ENCODE measurements around the gene GDPD5.

Gene GDPD5

DNA sequence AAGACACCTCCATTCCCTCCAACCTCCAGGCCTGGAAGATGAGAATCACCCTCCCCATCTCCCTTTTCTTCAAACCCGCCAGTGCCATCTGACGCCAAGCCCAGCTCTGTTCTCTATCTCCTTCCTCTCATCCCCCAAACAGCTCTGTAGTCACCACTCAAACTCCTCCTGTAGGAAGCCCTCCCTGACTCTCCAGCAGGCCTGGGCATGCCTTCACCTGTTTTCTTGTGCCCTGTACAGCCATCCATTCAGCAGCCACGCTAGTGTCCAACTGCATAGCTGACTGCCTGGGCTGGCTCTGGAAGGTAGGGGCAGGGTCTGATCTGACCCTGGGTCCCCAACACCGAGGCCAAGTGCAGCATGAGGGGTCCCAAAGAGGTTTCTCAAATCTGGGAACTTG lies 25.0 kb downstream of the GDPD5 start:
- no peak for DNase-seq (ENCODE audit: low read depth)
- no peak overlapping the region for H3K4me3 ChIP-seq (ENCODE audit: control insufficient read depth, low read depth, low read length)
- TF ChIP-seq CTCF (IDR thresholded peaks at IDR 0.05; ENCODE audit: control insufficient read depth, insufficient read depth, low read depth, low read length, missing control alignments) = no peak

- H3K4me3 ChIP-seq (ENCODE audit: control insufficient read depth, low read depth, low read length) = no peak overlapping the region
- no peak for TF ChIP-seq CTCF (IDR thresholded peaks at IDR 0.05; ENCODE audit: control insufficient read depth, insufficient read depth, low read depth, low read length, missing control alignments)
- peak; percentile 95 for DNase-seq (ENCODE audit: low read depth)
Measured at GRCh38 chr11:75499423-75500190, 26.1 kb downstream of the GDPD5 start.

DNA sequence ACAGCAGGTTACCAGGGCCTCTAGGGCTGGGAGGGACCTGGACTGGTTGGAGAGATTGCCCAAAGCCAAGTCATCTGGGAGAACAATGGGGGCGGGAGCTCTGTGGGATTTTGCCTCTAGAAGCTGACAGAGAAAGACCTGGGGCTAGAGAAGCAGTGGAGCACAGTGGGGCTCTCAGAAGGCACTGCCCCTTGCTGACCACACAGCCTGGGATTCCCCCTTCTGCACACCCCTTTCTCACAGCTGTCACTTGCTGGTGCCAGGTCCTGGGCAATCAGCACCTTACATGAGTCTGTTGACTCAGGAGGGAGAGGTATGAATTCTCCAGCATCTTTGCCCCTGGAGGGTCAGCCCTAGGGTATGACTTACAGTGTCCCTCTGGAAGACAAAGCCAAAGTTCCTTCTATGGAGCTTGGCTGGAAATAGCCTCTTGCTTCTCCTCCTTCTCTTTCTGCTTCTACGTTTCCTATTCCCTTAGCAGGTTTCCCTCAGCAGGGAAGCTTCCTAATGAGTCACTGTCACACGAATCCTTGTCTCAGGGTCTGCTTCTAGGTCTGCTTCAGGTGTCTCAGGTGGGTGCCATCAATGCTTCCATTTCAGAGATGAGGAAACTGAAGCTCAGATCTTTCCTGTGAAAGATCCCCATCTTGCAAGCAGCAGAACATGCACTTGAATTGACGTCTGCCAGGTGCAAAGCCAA lies 27.0 kb downstream of the GDPD5 start:
- H3K4me3 ChIP-seq (ENCODE audit: control insufficient read depth, low read depth, low read length) = no peak overlapping the region
- TF ChIP-seq CTCF (IDR thresholded peaks at IDR 0.05; ENCODE audit: control insufficient read depth, insufficient read depth, low read depth, low read length, missing control alignments) = no peak
- no peak for DNase-seq (ENCODE audit: low read depth)

- no peak overlapping the region for H3K4me3 ChIP-seq (ENCODE audit: control insufficient read depth, low read depth, low read length)
- DNase-seq (ENCODE audit: low read depth) = no peak
- no peak for TF ChIP-seq CTCF (IDR thresholded peaks at IDR 0.05; ENCODE audit: control insufficient read depth, insufficient read depth, low read depth, low read length, missing control alignments)
Measured at GRCh38 chr11:75497788-75498409, 27.8 kb downstream of the GDPD5 start.

- no peak overlapping the region for H3K4me3 ChIP-seq (ENCODE audit: control insufficient read depth, low read depth, low read length)
- no peak for TF ChIP-seq CTCF (IDR thresholded peaks at IDR 0.05; ENCODE audit: control insufficient read depth, insufficient read depth, low read depth, low read length, missing control alignments)
- no peak for DNase-seq (ENCODE audit: low read depth)
Measured at GRCh38 chr11:75496305-75496752, 29.4 kb downstream of the GDPD5 start.

DNA sequence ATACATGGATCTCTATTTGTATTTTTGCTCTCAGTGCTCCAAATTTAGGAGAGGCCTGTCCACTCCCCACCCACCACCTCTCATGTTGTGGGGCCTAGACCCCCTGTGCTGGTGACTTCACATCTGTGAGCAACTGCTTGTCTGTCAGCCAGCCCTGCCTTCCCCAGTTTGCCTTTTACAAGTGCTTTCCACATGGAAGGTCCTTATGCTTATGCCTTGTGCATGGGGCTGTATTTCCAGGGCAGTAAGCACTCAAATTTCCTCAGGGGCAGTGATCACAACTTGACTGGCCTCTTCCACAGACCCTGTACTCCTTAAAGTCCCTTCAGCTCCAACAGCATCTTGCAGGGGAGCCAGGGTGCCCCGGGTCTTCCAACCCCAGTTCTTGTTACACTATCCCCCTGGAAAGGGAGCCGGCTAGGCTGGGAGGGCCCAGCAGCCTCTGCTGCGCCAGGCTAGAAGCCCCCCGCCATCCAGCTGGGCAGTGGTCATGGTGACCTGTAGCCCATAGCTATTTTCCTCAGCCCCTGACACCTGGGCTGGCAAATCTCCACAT lies 29.9 kb downstream of the GDPD5 start:
- no peak overlapping the region for H3K4me3 ChIP-seq (ENCODE audit: control insufficient read depth, low read depth, low read length)
- TF ChIP-seq CTCF (IDR thresholded peaks at IDR 0.05; ENCODE audit: control insufficient read depth, insufficient read depth, low read depth, low read length, missing control alignments) = no peak
- DNase-seq (ENCODE audit: low read depth) = no peak

All from AG09309 (cell line).